Suprapubic skin (tissue), 4 donors: ENCODE measurements around the gene IQCK.

Experiments
- EP300 ChIP-seq: sonication (generic); formaldehyde crosslinking; IDR thresholded peaks from one replicate; pipeline ENCODE4 v1.6.1; 2017; ENCODE audit warnings: antibody characterized with exemption
- POLR2AphosphoS5 ChIP-seq, 3 donors: sonication (generic); formaldehyde crosslinking; IDR thresholded peaks; one replicate each; pipeline ENCODE4 v1.6.1; 2017; ENCODE audit warnings: antibody characterized with exemption in 3 of 3
- TF ChIP-seq, protein P1 (sequence below), 2 donors: fragments of 200-600 bp in 1 of 2; fragments of 450-650 bp in 1 of 2; sonication (generic) in 1 of 2; IDR thresholded peaks; one replicate each; pipeline ENCODE4 v1.5.1; 2016 to 2019; ENCODE audit warnings: antibody characterized with exemption in 2 of 2, mild to moderate bottlenecking in 1 of 2, moderate library complexity in 1 of 2

DNA sequence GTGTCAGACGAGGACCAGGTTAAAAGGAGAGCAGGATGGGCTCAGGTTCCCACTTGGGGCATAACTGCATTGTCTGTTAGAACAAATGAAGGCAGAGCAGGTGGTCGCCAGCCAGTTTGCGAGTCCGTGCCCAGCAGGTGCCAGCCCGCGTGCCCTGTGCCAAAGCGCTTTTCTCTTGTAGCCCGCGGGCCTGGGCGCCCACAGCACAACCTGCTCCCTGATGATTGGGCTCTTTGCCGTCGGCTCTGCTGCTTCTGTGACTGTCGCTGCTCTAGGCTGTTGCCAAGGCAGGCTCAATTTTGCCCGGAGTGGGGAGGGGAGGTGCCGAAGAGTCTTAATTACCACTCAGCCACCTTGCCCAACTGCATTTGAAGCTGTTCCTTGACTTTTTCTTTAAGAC is 21.1 kb upstream of the IQCK start:
- TF ChIP-seq, protein P1, sequence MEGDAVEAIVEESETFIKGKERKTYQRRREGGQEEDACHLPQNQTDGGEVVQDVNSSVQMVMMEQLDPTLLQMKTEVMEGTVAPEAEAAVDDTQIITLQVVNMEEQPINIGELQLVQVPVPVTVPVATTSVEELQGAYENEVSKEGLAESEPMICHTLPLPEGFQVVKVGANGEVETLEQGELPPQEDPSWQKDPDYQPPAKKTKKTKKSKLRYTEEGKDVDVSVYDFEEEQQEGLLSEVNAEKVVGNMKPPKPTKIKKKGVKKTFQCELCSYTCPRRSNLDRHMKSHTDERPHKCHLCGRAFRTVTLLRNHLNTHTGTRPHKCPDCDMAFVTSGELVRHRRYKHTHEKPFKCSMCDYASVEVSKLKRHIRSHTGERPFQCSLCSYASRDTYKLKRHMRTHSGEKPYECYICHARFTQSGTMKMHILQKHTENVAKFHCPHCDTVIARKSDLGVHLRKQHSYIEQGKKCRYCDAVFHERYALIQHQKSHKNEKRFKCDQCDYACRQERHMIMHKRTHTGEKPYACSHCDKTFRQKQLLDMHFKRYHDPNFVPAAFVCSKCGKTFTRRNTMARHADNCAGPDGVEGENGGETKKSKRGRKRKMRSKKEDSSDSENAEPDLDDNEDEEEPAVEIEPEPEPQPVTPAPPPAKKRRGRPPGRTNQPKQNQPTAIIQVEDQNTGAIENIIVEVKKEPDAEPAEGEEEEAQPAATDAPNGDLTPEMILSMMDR (IDR thresholded peaks at IDR 0.05), result no peak
- TF ChIP-seq POLR2AphosphoS5 (IDR thresholded peaks at IDR 0.05), result no peak
- no peak for TF ChIP-seq EP300
